ENCODE results near the gene MMAB.
A peak's percentile ranks its signal among the peaks of the same experiment; 100 is the strongest.

MMAB gene

DNA sequence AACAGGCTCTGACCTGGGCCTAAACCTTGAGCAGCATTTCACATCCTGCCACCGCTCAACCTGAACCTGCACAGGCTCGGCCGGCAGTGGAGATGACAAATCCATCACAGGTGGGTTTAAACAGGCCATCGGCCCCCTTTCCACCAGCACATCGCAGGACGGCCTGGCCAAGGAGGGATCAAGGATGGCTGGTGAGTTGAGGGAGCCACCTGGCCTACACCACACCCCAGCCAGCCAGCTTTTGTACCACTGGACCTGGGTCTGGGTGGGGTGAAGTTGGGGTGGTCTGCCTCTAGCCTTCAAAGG lies 14.2 kb downstream of the MMAB start:
- no peak for DNase-seq (ENCODE audit: low spot score)

DNA sequence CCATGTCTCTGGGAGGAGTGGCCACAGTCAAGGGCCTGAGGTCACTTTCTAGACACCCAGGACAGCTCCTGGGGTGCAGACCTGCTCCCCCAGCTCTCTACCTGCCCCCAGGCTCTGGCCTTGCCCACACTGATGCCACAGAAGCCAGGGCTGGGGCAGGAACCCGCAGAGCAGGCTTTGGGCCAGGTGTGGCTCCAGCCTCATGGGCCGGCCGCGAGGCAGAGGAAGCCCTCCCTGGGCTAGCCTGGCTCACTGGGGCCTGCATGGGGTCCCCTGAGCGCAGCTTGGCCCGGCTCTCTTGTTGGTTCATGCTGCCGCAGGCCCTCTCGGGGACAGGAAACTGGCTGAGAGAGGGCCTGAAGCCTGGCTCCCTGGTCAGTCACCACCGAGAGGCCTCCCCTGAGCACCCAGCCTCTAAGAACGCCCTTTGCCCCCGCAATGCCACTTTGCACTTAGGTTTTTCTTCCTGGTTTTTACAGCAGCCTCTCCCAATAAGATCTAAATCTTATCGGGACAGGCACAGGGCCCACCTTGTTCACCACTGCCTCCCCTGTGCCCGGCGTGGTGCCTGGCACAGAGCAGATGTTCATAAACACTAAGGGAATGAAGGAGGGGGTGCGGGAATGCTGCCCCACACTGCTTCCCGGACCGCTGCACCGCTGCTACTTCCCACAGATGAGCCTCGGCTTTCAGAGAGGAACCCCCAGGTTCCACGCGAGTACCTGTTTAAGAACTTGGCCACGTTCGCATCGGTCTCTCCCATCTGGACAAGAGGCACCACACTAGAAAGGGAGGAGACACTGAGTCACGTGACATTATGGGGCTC lies 14.7 kb downstream of the MMAB start:
- DNase-seq (ENCODE audit: low spot score) = no peak

DNA sequence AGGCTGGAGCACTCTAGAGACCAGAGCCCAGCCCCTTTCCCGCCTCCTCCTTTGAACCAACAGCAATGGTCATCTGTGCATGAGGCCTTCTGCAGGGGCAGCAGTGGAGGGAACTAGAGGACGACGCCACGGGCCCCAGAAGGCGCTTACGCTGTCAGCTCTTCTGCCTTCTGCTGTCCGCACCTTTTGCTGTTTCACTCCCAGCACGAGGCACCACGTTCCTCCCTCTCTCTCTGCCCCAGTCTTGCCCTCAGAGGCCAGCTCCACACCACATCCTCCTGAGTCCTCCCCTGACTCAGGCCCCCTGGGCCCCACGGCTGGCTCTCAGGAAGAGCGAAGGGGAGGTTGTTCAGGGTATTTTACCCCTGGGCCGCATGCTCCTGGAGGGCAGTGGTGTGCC lies 15.5 kb downstream of the MMAB start:
- DNase-seq (ENCODE audit: low spot score) = no peak

DNA sequence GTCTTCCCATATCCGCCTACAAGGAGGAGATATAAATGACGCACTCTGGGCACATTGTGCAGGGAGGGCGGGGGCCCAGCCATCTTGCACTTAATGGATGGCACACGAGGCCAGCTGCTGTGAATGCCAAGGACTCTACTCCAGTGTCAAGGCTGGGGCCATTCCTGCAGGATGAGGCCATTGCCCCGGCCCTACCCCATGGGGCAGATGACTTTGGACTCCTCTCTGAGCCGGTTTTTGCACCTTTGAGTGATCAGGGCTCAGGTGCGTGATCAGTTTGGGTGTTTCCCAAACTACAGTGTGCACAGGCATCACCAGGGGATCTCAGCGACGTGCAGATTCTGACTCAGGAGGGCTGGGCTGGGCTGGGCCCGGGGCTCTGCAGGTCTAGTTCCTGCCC lies 16.1 kb downstream of the MMAB start:
- no peak for DNase-seq (ENCODE audit: low spot score)

DNA sequence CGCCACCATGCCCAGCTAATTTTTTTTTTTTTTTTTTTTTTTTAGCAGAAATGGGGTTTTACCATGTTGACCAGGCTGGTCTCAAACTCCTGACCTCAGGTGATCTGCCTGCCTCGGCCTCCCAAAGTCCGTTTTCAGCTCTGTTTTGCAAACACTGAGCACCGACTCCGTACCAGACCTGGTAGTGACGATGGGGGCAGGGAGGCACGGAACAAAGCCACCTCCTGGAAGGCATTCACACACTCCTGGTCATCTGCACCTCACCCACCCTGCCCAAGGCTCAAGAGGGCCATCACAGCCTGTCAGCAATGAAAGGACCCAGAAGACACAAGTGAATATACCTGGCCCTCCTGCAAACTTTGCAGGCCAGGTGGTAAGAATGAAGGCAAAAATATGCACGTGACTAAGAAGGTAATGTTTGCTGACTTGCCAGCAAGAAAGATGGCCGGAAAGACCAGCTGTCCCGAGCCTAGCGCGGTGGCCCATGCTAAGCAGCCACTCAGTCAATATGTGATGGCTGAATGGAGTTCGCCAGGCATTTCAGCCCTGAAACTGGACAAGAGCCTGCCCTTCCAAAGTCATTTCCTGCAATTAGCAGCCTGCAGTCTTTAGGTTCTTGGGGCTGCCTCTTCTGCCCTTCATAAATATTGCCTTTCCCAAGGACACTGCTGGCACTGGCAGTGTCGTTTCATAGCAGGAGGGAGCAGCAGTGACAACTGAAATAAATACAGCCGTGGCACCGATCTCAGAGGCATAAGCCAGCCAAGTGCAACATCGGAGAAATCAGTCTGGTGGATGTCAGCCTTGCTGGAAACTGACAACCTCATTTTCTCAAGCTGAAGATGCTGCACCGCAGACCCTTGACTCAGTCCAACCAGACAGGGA lies 17.6 kb downstream of the MMAB start:
- no peak for DNase-seq (ENCODE audit: low spot score)

DNA sequence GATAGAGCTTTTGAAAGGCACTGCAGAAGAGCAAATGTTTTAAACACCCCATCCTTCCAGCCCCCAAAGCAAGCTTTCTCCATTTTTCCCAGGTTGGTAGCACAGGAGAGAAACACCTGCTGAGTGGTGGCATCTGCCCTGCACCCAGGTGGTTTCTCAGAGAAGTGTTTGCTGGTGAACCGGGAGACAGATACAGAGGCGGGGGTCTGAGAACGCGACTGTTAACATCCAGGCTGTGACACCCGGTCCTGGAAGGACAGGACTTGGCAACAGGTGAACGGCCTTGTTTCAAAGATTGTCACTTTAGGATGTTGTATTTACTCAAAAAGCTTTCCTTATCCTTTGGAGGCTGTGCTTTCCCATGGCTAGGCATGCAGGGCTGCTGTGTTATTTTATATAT lies 18.5 kb downstream of the MMAB start:
- DNase-seq (ENCODE audit: low spot score) = no peak

DNA sequence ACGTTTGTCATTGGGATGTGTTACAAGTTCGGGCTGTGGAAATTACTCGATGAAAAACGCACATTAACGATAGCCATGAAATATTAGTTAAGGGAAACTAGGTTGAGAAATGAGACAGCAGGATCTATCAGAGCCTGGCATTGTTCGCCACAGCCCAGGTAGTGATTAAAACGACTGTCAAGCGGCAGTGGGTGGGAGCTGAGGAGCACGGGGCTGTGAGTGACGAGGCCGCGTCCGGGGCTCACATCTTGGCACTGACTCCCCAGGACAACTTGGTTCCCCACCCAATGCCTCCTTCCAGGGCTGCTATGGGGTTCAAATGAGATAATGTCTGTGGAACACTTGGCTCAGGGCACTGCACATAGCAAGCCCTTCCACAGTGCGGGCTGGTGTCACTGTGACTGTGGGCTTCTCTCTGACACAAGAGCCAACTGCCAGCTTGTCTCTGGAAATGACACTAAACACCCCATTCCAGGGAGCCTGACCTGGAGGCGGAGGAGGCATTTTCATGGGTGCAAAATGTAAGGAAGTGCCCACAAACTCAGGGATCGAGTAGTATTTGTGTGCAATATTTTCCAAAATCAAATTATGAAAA lies 19.3 kb downstream of the MMAB start:
- DNase-seq (ENCODE audit: low spot score) = peak; percentile 28

DNA sequence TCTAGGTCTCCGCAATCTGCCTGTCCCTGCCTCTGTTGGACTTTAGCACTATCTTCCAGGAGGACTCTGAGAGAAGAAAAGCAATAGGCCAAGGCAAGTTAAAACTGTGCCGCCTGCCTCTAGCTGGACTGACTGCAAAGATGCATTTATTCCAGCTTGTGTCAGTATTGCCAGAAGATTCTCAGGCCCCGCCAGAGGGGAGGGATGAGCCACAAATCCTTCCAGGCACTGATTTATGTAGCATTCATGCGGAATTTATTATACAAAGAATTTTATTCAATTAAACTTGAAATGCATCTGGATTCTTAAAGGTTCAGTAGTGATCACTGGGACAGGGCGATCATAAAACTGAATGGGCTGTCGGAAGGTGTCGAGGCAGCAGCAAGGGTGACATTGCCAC lies 19.8 kb downstream of the MMAB start:
- peak; percentile 45 for DNase-seq (ENCODE audit: low spot score)

DNA sequence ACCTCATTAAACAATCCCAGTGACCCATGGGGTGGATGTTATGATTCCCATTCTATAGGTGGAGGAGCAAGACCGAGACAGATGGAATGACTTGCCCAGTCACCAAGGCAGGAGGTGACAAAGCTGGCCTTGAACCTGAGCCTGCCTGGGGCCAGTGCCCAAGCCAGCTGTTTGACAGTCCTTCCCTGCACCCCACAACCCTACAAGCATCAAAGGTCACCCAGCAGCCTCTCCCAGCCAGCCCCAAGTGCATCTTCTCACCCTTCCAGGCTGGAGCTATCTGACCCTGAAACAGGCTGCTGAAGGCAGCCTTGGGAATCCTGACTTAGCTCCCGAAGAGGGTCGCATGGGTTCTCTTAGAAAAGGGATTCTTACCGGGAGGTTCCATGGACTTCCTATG lies 20.3 kb downstream of the MMAB start:
- DNase-seq (ENCODE audit: low spot score) = no peak

DNA sequence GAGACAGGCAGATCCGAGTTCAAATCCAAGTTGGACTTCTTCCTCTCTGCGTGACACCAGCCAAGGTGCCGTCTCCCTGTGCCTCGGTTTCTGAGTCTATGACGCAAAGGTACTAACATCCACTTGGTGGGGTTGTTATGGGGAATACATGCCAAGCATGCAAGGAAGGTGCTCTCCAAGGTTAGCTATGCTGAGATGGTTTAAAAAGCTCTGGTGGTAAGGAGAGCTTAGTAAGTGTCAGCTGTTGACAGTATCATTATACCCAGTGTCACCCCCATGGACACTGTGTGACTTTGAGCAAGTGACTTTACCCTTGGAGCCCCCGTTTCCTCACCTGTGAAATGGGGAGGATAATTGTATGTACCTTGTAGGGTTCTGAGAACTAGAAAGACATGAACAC lies 22.2 kb downstream of the MMAB start:
- DNase-seq (ENCODE audit: low spot score) = no peak

DNA sequence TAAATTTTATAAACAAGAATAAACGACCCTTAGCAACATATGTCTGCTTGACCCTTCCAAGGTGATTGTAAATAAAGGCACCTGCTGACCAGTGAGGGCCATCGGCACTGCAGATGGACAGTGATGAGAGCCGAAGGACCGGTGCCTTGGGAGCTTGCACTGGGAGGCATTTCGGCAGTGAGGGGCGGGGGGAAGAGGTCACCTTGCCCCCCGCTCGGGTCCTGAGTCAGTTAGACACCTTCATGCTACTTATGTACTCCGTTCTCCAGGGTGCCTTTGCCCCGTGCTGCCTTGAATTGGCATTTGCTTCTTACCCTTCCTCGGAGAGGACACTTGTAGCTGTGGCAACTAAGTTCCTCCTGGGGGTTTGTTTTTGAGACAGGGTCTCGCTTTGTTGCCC lies 23.0 kb downstream of the MMAB start:
- DNase-seq (ENCODE audit: low spot score) = no peak

DNA sequence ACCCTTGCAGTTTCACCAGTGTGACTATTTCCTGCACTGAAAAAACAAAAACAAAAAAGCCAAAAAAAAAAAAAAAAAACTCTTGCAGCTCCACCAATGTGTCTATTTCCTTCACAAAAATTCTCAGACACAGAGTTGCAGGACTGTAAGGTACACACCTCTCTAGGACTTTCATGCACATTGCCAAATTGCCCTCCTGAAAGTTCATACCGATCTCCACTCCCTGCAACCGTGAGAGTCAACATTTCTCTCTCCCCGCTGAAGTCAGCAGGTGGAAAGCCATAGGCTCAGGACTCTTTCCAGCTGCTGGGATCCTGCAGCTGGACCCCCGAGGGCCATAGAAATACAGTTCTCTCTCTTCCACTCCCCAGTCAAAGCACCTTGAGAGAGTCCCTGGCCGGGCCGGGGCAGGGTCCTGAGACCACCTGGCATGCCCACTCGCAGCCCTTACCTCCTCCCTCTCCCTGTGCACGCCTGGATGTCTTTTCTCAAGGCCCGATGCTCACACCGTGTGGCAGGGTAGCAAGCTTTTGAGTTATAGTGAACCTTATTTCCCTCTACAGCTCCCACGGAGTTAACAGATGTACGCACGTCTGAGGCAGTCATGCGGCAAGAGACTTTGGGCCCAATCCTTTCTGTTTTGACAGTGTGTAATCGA lies 23.6 kb downstream of the MMAB start:
- DNase-seq (ENCODE audit: low spot score) = no peak

DNA sequence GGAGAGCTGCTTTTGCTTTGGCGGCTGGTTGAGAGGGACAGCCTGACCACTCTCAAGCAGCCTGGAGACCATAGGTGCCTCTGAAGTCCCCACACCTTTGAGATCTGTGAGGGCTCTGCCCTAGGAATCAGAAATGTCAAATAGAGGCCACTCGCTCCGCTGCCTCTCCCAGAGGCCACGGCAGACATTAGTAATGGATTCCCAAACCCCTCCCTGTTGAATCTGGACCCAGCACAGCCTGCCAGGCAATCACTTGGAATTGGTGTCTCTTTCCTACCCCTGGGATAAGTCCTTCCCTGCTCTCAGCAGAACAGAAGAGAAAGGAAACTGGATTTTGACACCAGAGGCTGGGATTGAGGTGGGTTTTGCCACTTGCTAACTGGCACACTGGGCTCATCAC lies 25.0 kb downstream of the MMAB start:
- DNase-seq (ENCODE audit: low spot score) = no peak

DNA sequence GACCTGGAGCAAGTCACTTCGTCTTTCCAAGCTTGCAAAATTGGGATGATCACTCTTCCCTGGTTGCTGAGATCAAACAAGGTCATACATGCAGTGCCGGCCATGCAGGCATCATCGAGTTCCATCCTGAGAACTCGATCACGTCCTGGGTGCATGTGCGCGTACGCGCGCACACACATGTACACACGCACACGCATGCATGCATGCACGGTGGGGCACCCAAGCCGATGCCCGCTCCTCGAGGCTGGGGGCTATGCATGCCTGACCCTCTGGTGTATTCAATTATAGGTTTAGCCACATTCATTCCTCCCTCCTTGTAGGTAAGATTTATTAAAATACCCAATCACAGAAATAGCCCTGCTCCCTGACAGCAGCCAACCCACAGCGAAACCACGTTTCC lies 26.0 kb downstream of the MMAB start:
- no peak for DNase-seq (ENCODE audit: low spot score)

DNA sequence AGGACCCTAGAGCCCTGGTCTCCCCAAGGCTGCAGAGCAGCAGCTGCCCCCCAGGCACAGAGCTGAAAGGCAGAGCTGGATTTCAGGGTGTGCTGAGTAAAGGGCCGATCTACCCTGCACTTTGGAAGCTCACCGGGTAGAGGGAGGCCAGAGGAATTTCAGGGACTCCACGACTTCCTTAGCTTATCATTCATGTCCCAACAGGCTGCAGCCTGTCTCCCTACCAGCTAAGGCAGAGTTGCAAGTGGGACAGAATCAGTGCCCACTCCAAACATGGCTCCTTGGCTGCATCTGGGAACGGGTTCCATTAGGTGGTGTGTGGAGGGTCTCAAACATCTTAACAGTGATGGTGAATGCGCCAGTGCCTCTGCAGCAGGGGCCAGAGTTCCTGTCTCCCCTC lies 27.5 kb downstream of the MMAB start:
- DNase-seq (ENCODE audit: low spot score) = no peak

DNA sequence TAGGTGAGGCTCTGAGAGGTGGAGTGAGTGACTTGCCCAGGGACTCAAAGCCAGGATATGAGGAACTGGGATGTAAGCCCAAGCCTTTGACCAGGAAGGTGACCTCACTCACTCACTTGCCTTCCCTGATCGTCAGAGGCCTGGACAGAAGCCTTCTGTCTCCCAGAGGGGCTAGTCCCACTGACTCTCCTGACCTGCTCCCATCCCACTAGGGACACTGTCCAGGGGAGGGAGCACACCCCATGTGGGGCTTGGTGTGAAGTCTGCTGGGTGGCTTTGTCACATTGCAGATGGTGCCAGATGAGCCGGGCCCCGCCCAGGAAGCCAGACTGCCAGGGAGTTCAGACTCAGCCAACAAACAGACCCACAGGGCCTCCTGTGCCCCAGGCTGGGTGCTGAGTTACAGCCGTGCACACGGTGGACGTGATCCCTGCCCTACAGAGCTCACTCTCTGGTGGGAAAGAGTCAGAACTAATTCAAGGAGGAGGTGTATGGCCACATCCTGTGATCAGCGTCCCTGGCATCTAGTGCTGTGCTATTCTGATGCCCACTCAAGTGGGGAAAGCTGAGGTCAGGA lies 28.3 kb downstream of the MMAB start:
- DNase-seq (ENCODE audit: low spot score) = peak; percentile 61

DNA sequence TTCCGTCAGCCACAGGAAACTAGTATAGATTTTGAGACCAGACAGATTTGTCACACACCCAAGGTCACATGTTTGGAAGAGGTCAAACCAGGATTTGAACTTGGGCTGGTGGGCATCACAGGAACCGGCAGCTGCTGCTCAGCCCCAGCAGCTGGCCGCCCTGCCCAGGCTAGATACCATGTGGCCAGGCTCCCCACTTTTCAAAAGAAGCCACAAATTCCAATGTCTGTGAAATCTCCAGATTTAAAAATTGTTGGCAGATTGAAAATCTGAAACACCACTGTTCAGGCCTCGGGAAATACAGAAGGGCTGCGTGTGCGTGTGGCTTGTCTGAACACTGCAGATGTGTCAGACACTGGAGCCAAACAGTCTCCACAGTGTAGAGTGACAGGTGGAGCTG lies 30.4 kb downstream of the MMAB start:
- DNase-seq (ENCODE audit: low spot score) = no peak

DNA sequence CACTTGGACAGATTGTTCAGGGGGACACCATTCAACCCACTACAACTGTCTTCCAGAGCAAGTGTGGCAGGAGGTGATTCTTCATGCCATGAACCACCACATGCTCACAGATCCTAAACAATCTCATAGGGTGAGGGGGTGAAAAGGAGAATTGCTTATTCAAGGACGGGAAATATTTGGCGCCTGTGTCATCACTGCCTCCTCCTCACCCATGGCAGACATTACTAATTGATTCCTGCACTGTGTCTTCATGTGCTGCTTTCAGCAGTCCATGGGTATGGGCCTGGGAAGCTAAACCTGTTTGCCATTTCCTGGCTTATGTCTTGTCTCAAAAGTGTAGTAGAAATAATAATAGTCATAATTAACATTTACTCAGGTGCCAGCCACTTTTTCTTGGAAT lies 31.3 kb downstream of the MMAB start:
- DNase-seq (ENCODE audit: low spot score) = no peak

DNA sequence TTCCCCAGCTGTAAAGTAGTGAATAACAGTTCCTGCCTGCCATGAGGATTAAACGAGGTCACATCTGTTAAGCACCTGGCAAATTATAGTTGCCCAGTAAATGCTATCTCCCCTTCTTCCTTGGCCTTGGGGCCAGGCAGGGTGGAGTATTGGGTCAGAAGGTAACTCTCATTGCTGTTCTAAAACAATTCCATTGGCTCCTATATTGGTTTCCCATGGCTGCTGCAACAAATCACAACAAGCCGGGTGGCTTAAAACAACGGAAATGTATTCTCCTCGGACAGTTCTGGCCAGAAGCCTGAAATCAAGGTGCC lies 31.9 kb downstream of the MMAB start:
- DNase-seq (ENCODE audit: low spot score) = no peak

DNA sequence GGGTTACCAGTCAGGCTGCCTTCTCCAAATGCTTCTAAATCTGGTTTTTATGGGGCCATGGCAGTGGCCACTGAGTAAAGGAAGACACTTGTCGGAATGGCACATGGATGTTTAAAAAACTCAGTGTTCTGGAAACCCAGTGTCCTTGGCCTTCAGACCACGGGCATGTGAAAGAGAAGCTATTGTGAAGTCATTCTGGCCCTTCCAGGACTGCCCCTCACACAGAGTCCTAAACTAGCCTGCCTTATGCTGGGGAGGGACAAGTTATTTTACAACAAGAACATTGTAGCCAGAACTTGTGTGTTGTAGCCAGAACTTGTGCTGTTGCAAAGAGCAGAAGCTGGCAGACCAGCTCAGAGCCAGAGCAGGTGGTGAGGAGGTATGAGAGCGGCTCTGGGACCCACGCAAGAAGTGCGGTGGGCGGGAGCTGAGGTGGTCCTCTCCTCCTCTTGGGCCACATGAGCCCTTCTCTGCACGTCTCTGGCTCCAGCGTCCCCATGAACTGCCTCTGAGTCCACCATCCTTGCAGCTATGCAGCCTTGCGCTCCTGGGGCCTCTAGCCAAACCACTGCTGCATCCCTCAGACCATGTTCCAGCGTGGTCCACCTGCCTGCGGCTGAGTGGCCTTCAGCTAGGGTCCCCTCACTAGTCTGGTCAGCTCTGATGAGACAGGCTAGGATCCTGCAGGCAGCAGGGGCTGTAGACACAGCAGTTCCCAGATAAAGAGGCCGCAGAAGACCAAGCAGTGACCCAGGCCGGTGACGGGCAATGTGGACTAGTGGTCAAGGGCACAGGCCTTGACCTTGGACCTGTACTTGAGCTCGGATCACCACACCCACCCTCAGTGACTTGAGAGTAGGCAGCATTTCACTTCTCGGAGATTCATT lies 32.5 kb downstream of the MMAB start:
- DNase-seq (ENCODE audit: low spot score) = no peak

DNA sequence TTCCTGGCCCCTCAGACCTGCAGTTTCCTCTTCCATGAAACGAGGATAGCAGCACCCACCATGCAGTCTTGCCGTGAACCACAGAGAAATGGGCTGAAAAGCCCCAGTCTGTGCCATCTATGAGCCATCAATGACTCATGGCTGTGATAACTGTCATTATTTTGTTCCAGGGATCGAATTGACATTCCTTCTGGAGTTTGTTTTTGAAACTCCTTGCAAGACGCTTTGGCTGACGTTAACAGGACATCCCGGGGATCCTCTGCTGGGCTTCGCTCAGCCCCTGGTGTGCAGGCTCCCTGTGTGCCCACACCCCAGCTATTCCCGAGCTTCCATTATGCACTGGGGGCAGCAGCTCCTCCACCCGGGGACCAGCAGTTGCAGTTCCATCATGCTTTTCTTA lies 33.8 kb downstream of the MMAB start:
- peak; percentile 60 for DNase-seq (ENCODE audit: low spot score)

Data from AG20443 (cell line).